Measurements from ENCODE around the gene SELENOO. TPM values are rescaled to one million over a fixed set of nuclear protein-coding genes. Genes with fewer than 3 reads are reported as not detected.

The SELENOO gene
- total RNA-seq, 1 donor from 2014 or later = 24.7 TPM

- no peaks in the 10 kb centered on the region for H3K27me3 Mint-ChIP-seq
- H3K36me3 Mint-ChIP-seq (ENCODE audit: insufficient read depth) = peaks cover 7% of the 10 kb centered on the region
- H3K4me1 Mint-ChIP-seq (ENCODE audit: low read depth) = no peaks in the 10 kb centered on the region
- no peak for DNase-seq (ENCODE audit: low spot score, unreplicated experiment)
- H3K4me3 Mint-ChIP-seq (ENCODE audit: low read depth) = no peak overlapping the region
- no peaks in the 10 kb centered on the region for H3K9me3 Mint-ChIP-seq (ENCODE audit: low read depth)
- H3K27ac Mint-ChIP-seq = no peak overlapping the region
- TF ChIP-seq, protein P1, sequence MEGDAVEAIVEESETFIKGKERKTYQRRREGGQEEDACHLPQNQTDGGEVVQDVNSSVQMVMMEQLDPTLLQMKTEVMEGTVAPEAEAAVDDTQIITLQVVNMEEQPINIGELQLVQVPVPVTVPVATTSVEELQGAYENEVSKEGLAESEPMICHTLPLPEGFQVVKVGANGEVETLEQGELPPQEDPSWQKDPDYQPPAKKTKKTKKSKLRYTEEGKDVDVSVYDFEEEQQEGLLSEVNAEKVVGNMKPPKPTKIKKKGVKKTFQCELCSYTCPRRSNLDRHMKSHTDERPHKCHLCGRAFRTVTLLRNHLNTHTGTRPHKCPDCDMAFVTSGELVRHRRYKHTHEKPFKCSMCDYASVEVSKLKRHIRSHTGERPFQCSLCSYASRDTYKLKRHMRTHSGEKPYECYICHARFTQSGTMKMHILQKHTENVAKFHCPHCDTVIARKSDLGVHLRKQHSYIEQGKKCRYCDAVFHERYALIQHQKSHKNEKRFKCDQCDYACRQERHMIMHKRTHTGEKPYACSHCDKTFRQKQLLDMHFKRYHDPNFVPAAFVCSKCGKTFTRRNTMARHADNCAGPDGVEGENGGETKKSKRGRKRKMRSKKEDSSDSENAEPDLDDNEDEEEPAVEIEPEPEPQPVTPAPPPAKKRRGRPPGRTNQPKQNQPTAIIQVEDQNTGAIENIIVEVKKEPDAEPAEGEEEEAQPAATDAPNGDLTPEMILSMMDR (IDR thresholded peaks at IDR 0.05; ENCODE audit: unreplicated experiment) = no peak
Observed at GRCh38 chr22:50226875-50227165, 26.0 kb downstream of the SELENOO start.

DNA sequence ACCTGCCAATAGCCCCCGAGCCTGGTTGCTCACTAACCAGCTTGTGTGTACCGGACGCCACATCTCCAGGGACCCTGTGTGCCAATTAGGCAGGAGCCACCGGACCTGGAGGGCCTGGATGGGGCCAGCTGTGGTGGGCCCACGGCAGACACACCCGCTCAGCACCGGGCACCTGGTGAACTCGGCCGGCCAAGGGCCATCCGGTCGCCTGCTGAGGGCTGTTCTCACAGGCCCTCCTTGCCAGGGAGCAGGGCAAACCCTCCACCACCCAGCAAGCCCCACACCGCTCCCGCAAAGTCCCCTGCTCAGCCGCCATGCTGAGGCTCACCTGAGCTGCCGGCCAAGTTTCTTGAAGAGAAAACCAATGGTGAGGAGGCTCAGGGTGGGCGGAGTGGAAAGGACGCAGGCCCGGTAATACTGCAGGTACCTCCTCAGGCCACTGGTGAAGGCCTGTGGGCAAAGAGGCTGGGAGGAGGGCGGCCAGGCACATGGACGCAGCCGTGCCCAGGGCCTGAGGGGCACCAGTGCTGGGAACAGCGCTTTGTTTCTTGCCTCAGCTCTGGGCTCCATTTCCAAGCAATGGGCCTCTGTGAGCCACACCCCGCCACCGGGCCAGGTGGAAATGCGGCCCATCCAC is 26.9 kb downstream of the SELENOO start:
- Mint-ChIP-seq H3K4me1 (ENCODE audit: low read depth) (no peaks in the 10 kb centered on the region), H3K36me3 (ENCODE audit: insufficient read depth) (peaks cover 7% of the 10 kb centered on the region), H3K27ac (no peak overlapping the region), H3K4me3 (ENCODE audit: low read depth) (no peak overlapping the region), H3K27me3 (no peaks in the 10 kb centered on the region), H3K9me3 (ENCODE audit: low read depth) (no peaks in the 10 kb centered on the region)
- TF ChIP-seq, protein P1 (IDR thresholded peaks at IDR 0.05; ENCODE audit: unreplicated experiment) = no peak
- no peak for DNase-seq (ENCODE audit: low spot score, unreplicated experiment)

- DNase-seq (ENCODE audit: low spot score, unreplicated experiment) = no peak
- Mint-ChIP-seq H3K4me1 (ENCODE audit: low read depth) (no peaks in the 10 kb centered on the region), H3K4me3 (ENCODE audit: low read depth) (no peak overlapping the region), H3K27ac (no peak overlapping the region), H3K36me3 (ENCODE audit: insufficient read depth) (peaks cover 7% of the 10 kb centered on the region), H3K9me3 (ENCODE audit: low read depth) (no peaks in the 10 kb centered on the region), H3K27me3 (no peaks in the 10 kb centered on the region)
- TF ChIP-seq, protein P1 (IDR thresholded peaks at IDR 0.05; ENCODE audit: unreplicated experiment) = no peak
Observed at GRCh38 chr22:50228366-50228765, 27.6 kb downstream of the SELENOO start.

- no peak for DNase-seq (ENCODE audit: low spot score, unreplicated experiment)
- H3K9me3 Mint-ChIP-seq (ENCODE audit: low read depth) = no peaks in the 10 kb centered on the region
- H3K36me3 Mint-ChIP-seq (ENCODE audit: insufficient read depth) = peaks cover 5% of the 10 kb centered on the region
- no peak overlapping the region for H3K4me3 Mint-ChIP-seq (ENCODE audit: low read depth)
- TF ChIP-seq, protein P1 (IDR thresholded peaks at IDR 0.05; ENCODE audit: unreplicated experiment) = no peak
- H3K27ac Mint-ChIP-seq = no peak overlapping the region
- H3K27me3 Mint-ChIP-seq = no peaks in the 10 kb centered on the region
- H3K4me1 Mint-ChIP-seq (ENCODE audit: low read depth) = no peaks in the 10 kb centered on the region
Observed at GRCh38 chr22:50229370-50229769, 28.6 kb downstream of the SELENOO start.

DNA sequence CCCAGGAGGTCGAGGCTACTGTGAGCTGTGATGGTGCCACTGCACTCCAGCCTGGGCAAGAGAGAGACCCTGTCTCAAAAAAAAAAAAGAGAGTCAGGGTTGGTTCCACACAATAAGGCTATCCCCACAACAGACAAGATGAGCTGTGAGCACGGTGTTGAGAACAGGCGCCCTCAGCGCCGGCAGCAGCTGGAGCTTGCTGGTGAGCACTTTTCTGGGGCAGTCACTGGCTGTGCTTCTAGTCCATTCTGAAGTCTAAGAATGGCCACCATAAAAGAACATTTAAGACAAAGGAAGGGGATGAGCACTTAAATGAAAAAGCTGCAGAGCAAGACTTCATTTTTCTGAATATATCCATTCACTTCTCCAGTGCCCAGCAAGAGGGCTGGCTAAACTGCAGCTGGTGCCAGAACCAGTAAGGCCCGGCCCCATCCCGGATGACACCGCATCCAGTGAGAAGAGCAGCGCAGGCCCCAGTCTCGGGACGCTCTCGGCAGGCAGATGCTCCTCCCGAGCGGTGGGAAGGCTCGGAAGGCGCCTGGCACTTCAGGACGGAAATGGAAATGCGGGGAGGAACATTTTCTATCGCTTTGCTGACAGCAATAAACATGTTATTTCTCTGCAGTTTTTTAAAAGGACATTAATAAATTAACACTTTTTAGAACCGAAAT is 31.8 kb downstream of the SELENOO start:
- Mint-ChIP-seq H3K27ac (no peak overlapping the region), H3K27me3 (no peaks in the 10 kb centered on the region), H3K36me3 (ENCODE audit: insufficient read depth) (peaks cover 6% of the 10 kb centered on the region), H3K4me1 (ENCODE audit: low read depth) (no peaks in the 10 kb centered on the region), H3K9me3 (ENCODE audit: low read depth) (no peaks in the 10 kb centered on the region), H3K4me3 (ENCODE audit: low read depth) (no peak overlapping the region)
- TF ChIP-seq, protein P1 (IDR thresholded peaks at IDR 0.05; ENCODE audit: unreplicated experiment) = no peak
- no peak for DNase-seq (ENCODE audit: low spot score, unreplicated experiment)

Measured in progenitor cell of endocrine pancreas (in vitro differentiated cells).